Measurements from ENCODE around the gene BTBD9.

DNA sequence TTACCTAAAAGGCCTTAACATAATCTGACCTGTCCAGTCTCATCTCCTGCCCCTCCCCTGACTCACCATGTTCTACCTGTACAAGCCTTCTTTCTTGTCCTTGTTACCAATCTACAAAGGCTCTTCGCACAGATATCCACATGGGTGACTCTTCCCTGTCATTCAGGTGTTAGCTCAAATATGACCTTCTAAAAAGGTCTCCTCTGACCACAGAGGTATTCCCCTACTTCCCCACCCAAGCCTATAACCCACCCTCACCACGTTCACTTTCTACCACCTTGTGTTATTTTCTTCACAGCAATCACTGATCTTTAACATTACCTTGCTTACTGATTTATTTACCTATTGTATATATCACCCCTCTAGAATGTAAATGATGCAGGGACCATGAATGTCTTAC is 96.7 kb downstream of the BTBD9 start:
- TF ChIP-seq, protein P1, sequence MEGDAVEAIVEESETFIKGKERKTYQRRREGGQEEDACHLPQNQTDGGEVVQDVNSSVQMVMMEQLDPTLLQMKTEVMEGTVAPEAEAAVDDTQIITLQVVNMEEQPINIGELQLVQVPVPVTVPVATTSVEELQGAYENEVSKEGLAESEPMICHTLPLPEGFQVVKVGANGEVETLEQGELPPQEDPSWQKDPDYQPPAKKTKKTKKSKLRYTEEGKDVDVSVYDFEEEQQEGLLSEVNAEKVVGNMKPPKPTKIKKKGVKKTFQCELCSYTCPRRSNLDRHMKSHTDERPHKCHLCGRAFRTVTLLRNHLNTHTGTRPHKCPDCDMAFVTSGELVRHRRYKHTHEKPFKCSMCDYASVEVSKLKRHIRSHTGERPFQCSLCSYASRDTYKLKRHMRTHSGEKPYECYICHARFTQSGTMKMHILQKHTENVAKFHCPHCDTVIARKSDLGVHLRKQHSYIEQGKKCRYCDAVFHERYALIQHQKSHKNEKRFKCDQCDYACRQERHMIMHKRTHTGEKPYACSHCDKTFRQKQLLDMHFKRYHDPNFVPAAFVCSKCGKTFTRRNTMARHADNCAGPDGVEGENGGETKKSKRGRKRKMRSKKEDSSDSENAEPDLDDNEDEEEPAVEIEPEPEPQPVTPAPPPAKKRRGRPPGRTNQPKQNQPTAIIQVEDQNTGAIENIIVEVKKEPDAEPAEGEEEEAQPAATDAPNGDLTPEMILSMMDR (IDR thresholded peaks at IDR 0.05) = no peak
- TF ChIP-seq POLR2A (IDR thresholded peaks at IDR 0.05) = no peak
